Neuronal stem cell (in vitro differentiated cells): ENCODE measurements around the gene METTL6.
"Not testable (repeated sequence)": the region's sequence is repeated elsewhere in the genome, so short reads cannot be mapped to it uniquely, and the experiment has no call there.

ENCODE experiments used
- DNase-seq: peaks from one replicate; pipeline ENCODE4 v3.0.0-alpha.2; 2013; ENCODE audit warnings: low spot score
- H2AFZ ChIP-seq: one replicate; pipeline ENCODE4 v1.6.1; 2013; ENCODE audit warnings: mild to moderate bottlenecking, low read length, inconsistent platforms
- H2AK5ac ChIP-seq: 2 replicates; pipeline ENCODE4 v1.6.1; 2013; ENCODE audit warnings: low read depth, mild to moderate bottlenecking, inconsistent platforms, low read length, moderate library complexity, mixed read lengths
- H2BK120ac ChIP-seq: 2 replicates; pipeline ENCODE4 v1.6.1; 2013; ENCODE audit warnings: low read depth, mild to moderate bottlenecking, inconsistent platforms, low read length, moderate library complexity, mixed read lengths
- H2BK12ac ChIP-seq: one replicate; pipeline ENCODE4 v1.6.1; 2013; ENCODE audit warnings: low read length, inconsistent platforms
- H2BK15ac ChIP-seq: 2 replicates; pipeline ENCODE4 v1.6.1; 2013; ENCODE audit warnings: mild to moderate bottlenecking, low read length, inconsistent platforms, mixed read lengths
- H2BK5ac ChIP-seq: one replicate; pipeline ENCODE4 v1.6.1; 2013; ENCODE audit warnings: inconsistent platforms, mild to moderate bottlenecking, low read length, moderate library complexity
- H3K14ac ChIP-seq: one replicate; pipeline ENCODE4 v1.6.1; 2013; ENCODE audit warnings: low read length, inconsistent platforms
- H3K18ac ChIP-seq: 2 replicates; pipeline ENCODE4 v1.6.1; 2013; ENCODE audit warnings: low read length, inconsistent platforms
- H3K23ac ChIP-seq: 2 replicates; pipeline ENCODE4 v1.6.1; 2013; ENCODE audit warnings: low read depth, mild to moderate bottlenecking, mixed read lengths, low read length, inconsistent platforms; ENCODE audit not compliant: poor library complexity
- H3K27ac ChIP-seq: replicated peaks from 3 replicates; pipeline ENCODE4 v1.5.1; 2013; ENCODE audit warnings: low read length, inconsistent platforms
- H3K27me3 ChIP-seq, 3 experiments: 2 replicates each; pipeline ENCODE4 v1.6.1; 2013; ENCODE audit warnings: low read length in 3 of 3, mild to moderate bottlenecking in 2 of 3, inconsistent platforms in 1 of 3, low read depth in 1 of 3, mixed read lengths in 1 of 3, moderate library complexity in 1 of 3; ENCODE audit not compliant: control insufficient read depth in 3 of 3, insufficient read depth in 3 of 3
- H3K36me3 ChIP-seq, 2 donors: replicated peaks in 1 of 2; 2 replicates each; pipeline ENCODE4 v1.6.1; 2013; ENCODE audit warnings: low read length in 2 of 2; ENCODE audit not compliant: control insufficient read depth in 2 of 2, insufficient read depth in 2 of 2
- H3K4ac ChIP-seq: 2 replicates; pipeline ENCODE4 v1.6.1; 2013; ENCODE audit warnings: inconsistent platforms, mild to moderate bottlenecking, low read length, moderate library complexity
- H3K4me1 ChIP-seq, 2 donors: 1 replicate in 1 of 2; 2 replicates in 1 of 2; pipeline ENCODE4 v1.6.1; 2013; ENCODE audit warnings: low read length in 2 of 2, low read depth in 1 of 2; ENCODE audit not compliant: control insufficient read depth in 2 of 2, insufficient read depth in 1 of 2
- H3K4me2 ChIP-seq: one replicate; pipeline ENCODE4 v1.6.1; 2013; ENCODE audit warnings: mild to moderate bottlenecking, low read length, inconsistent platforms; ENCODE audit not compliant: insufficient read depth, poor library complexity, severe bottlenecking
- H3K4me3 ChIP-seq, 2 donors: 2 replicates each; pipeline ENCODE4 v1.5.1; 2013; ENCODE audit warnings: low read length in 2 of 2, mild to moderate bottlenecking in 2 of 2, inconsistent platforms in 1 of 2, moderate library complexity in 1 of 2
- H3K79me1 ChIP-seq: one replicate; pipeline ENCODE4 v1.6.1; 2013; ENCODE audit warnings: low read depth, mild to moderate bottlenecking, inconsistent platforms, low read length, moderate library complexity
- H3K9ac ChIP-seq: one replicate; pipeline ENCODE4 v1.6.1; 2013; ENCODE audit warnings: mild to moderate bottlenecking, low read depth, low read length, inconsistent platforms; ENCODE audit not compliant: poor library complexity
- H3K9me3 ChIP-seq, 2 donors: replicated peaks in 1 of 2; 2 replicates each; pipeline versions ENCODE3 to v1.6.1; 2013; ENCODE audit warnings: low read length in 2 of 2, mild to moderate bottlenecking in 2 of 2, inconsistent platforms in 1 of 2, low read depth in 1 of 2, mixed read lengths in 1 of 2, moderate library complexity in 1 of 2; ENCODE audit not compliant: control insufficient read depth in 2 of 2, insufficient read depth in 1 of 2
- H4K8ac ChIP-seq: one replicate; pipeline ENCODE4 v1.6.1; 2013; ENCODE audit warnings: low read depth, mild to moderate bottlenecking, inconsistent platforms, low read length, moderate library complexity
- H4K91ac ChIP-seq: one replicate; pipeline ENCODE4 v1.6.1; 2013; ENCODE audit warnings: low read length, low read depth, mild to moderate bottlenecking, inconsistent platforms; ENCODE audit not compliant: poor library complexity
- WGBS, 2 donors: extraction: QIAGEN DNeasy Blood & Tissue Kit; methylation state at CpG; one replicate each; pipeline ENCODE4 v1.1.7; 2013; ENCODE audit warnings: missing lambda C conversion rate in 2 of 2, mixed read lengths in 1 of 2; ENCODE audit not compliant: insufficient read length in 2 of 2, insufficient replicate concordance in 1 of 2; ENCODE audit errors: extremely low coverage in 2 of 2; 5-methylcytosine and 5-hydroxymethylcytosine counted together

METTL6 gene

DNA sequence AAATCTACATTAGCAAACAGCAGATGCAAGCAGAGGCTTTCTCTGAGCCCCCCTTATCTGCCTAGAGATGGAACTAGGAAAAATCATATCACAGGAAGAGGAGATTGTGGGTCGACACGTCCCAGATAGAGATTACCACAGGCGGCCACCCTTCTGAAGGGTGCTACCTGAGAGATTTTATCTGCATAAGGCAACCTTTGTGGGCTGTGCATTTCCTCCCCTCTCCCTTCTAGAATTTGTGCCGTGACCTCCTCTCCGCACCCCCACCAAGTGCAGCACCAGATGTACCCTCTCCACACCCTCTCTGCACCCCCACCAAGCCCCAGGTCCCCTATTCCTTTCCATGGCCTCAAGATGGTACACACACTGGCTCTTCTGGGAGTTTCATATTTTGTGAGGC is 27.4 kb downstream of the METTL6 start:
- no peak for DNase-seq
- H3K4me2 ChIP-seq: no peak overlapping the region
- H3K18ac ChIP-seq: no peak overlapping the region
- no peaks in the 10 kb centered on the region for H3K4me1 ChIP-seq
- H2AK5ac ChIP-seq: no peak overlapping the region
- H3K79me1 ChIP-seq: no peaks in the 10 kb centered on the region
- H3K23ac ChIP-seq: no peak overlapping the region
- no peak overlapping the region for H2BK15ac ChIP-seq
- no peak overlapping the region for H2BK120ac ChIP-seq
- H3K27me3 ChIP-seq: no peaks in the 10 kb centered on the region
- peaks cover 6 to 13% of the 10 kb centered on the region in 2 donors for H3K9me3 ChIP-seq
- H2BK12ac ChIP-seq: no peak overlapping the region
- peaks cover 0 to 3% of the 10 kb centered on the region in 2 donors for H3K36me3 ChIP-seq
- no CpG with 5 or more reads among the region's 5 CpGs for WGBS, 2 donors
- H4K91ac ChIP-seq: no peak overlapping the region
- no peak overlapping the region for H2BK5ac ChIP-seq
- no peak overlapping the region for H3K14ac ChIP-seq
- H3K4ac ChIP-seq: no peak overlapping the region
- no peak overlapping the region for H2AFZ ChIP-seq
- H3K4me3 ChIP-seq: no peak overlapping the region
- no peak overlapping the region for H3K9ac ChIP-seq
- no peak overlapping the region for H4K8ac ChIP-seq
- no peak overlapping the region for H3K27ac ChIP-seq

DNA sequence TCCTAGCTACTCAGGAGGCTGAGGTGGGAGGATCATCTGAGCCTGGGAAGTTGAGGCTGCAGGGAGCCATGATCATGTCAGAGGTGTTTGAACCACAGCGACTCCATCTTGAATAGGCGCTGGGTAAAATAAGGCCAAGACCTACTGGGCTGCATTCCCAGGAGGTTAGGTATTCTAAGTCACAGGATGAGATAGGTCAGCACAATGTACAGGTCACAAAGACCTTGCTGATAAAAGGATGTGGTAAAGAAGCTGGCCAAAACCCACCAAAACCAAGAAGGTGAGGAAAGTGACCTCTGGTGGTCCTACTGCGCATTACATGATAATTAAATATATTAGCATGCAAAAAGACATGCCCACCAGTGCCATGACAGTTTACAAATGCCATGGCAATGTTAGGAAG is 28.6 kb downstream of the METTL6 start:
- H2AK5ac ChIP-seq, H2BK120ac ChIP-seq, H2AFZ ChIP-seq, H3K4me3 ChIP-seq, H3K4ac ChIP-seq, DNase-seq, H2BK12ac ChIP-seq, H4K91ac ChIP-seq, H3K36me3 ChIP-seq, H2BK5ac ChIP-seq, H3K4me1 ChIP-seq, H3K4me2 ChIP-seq, H3K27ac ChIP-seq, H4K8ac ChIP-seq, H3K27me3 ChIP-seq, H3K79me1 ChIP-seq, H3K9ac ChIP-seq, H3K23ac ChIP-seq, H3K18ac ChIP-seq, H3K14ac ChIP-seq, H2BK15ac ChIP-seq: not testable (repeated sequence)
- whole genome bisulfite sequencing, 2 donors: no CpG with 5 or more reads among the region's 3 CpGs
- H3K9me3 ChIP-seq: peaks cover 6 to 13% of the 10 kb centered on the region in 2 donors

- H3K4me3 ChIP-seq, H3K4me1 ChIP-seq, H2BK15ac ChIP-seq, DNase-seq, H2BK120ac ChIP-seq, H2BK5ac ChIP-seq, H4K8ac ChIP-seq, H3K4me2 ChIP-seq, H3K27ac ChIP-seq, H3K23ac ChIP-seq, H3K27me3 ChIP-seq, H3K4ac ChIP-seq, H3K18ac ChIP-seq, H3K14ac ChIP-seq, H2BK12ac ChIP-seq, H2AFZ ChIP-seq, H3K9ac ChIP-seq, H2AK5ac ChIP-seq, H3K36me3 ChIP-seq, H3K79me1 ChIP-seq, H4K91ac ChIP-seq: not testable (repeated sequence)
- H3K9me3 ChIP-seq: peaks cover 6 to 13% of the 10 kb centered on the region in 2 donors
- WGBS, 2 donors: no CpG with 5 or more reads among the region's 2 CpGs
Observed at GRCh38 chr3:15393252-15393651, 34.1 kb downstream of the METTL6 start.

GRCh38 chr3:15391007-15391406 is 36.3 kb downstream of the METTL6 start:
- H3K9ac ChIP-seq: no peak overlapping the region
- H3K4me3 ChIP-seq: no peak overlapping the region
- no peak overlapping the region for H2BK120ac ChIP-seq
- no peaks in the 10 kb centered on the region for H3K79me1 ChIP-seq
- peaks cover 0 to 1% of the 10 kb centered on the region in 2 donors for H3K36me3 ChIP-seq
- H3K4ac ChIP-seq: no peak overlapping the region
- H3K23ac ChIP-seq: no peak overlapping the region
- no peaks in the 10 kb centered on the region for H3K27me3 ChIP-seq
- no peak overlapping the region for H2AK5ac ChIP-seq
- no peak overlapping the region for H4K91ac ChIP-seq
- no peak overlapping the region for H2BK12ac ChIP-seq
- H2BK5ac ChIP-seq: no peak overlapping the region
- WGBS, 2 donors: no CpG with 5 or more reads among the region's 5 CpGs
- H3K9me3 ChIP-seq: peaks cover 3 to 6% of the 10 kb centered on the region in 2 donors
- H2BK15ac ChIP-seq: no peak overlapping the region
- H4K8ac ChIP-seq: no peak overlapping the region
- H3K4me1 ChIP-seq: no peaks in the 10 kb centered on the region
- H3K18ac ChIP-seq: no peak overlapping the region
- no peak overlapping the region for H3K27ac ChIP-seq
- no peak for DNase-seq
- no peak overlapping the region for H3K14ac ChIP-seq
- no peak overlapping the region for H2AFZ ChIP-seq
- H3K4me2 ChIP-seq: no peak overlapping the region
